Measurements from ENCODE around the gene STX1B.

The STX1B gene

DNA sequence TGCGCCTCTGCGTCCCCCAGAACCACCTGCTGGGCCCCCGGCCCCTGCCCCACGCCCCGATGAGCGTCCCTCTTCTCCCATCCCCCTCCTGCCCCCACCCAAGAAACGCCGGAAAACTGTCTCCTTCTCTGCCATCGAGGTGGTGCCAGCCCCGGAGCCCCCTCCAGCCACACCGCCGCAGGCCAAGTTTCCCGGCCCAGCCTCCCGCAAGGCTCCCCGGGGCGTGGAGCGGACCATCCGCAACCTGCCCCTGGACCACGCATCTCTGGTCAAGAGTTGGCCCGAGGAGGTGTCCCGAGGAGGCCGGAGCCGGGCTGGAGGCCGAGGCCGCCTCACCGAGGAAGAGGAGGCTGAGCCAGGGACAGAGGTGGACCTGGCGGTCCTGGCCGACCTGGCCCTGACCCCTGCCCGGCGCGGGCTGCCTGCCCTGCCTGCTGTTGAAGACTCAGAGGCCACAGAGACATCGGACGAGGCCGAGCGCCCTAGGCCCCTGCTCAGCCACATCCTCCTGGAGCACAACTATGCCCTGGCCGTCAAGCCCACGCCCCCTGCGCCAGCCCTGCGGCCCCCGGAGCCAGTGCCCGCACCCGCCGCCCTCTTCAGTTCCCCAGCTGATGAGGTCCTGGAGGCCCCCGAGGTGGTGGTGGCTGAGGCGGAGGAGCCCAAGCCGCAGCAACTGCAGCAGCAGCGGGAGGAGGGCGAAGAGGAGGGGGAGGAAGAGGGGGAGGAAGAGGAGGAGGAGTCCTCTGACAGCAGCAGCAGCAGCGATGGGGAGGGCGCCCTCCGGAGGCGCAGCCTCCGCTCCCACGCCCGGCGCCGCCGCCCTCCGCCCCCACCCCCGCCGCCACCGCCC, 31.0 kb downstream of the STX1B start:
- no peak for DNase-seq (ENCODE audit: low spot score)

DNA sequence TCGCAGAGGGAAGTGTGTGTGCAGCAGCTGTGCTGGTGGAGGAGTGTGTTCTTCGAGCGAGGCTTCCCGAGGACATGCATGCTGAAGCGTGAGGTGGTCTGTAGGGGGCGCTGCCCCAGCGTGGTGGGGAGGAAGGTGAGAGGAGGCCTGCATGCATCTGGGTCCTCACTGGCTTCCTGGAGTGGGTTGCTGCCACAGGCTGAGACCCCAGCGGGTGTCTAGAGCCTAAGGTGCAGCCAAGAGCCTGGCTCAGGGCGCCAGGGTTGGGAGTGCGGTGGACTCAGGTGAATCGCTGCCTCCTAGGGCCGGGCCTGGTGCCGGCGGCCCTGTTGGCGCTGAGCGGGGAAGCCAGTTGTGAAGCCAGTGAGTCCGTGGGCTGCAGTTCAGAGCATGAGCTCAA, 32.9 kb downstream of the STX1B start:
- no peak for DNase-seq (ENCODE audit: low spot score)

DNA sequence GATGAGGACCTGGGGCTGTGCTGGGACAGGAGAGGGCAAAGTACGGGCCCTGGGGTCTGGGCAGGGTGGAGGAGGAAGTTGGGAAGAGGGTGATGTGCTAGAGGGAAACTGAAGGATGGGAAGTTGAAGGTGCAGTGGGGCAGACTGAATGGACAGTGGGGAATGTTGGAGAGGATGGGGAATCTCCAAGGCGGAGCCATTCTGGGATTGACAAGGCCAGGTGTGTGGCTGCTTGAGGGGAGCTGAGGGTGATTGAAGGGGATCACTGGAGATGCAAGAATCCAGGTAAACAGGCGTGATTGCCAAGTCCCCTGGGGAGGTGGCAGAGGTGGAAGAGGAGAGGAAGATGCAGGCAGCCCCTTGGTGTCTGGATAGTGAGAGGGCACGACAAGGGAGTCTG, 34.0 kb downstream of the STX1B start:
- DNase-seq (ENCODE audit: low spot score): no peak

DNA sequence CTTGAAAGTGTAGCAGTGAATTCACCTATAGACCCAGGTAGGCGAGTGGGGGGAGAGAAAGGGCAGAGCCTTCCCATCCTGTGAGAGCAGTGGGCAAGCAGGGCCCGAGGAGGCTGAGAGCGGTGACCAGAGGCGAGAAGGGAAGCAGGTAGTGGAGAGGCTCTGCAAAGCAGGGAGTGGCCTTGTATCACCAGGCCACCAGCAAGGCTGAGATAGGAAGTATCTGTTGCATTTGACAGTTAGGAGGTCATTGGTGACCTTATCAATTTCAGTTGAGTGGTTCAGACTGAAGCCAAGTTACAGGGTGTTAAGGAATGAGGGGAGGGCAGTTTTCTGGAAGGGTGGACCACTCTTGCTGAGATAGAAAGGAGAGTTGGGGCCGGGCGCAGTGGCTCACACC, 36.1 kb downstream of the STX1B start:
- no peak for DNase-seq (ENCODE audit: low spot score)

DNA sequence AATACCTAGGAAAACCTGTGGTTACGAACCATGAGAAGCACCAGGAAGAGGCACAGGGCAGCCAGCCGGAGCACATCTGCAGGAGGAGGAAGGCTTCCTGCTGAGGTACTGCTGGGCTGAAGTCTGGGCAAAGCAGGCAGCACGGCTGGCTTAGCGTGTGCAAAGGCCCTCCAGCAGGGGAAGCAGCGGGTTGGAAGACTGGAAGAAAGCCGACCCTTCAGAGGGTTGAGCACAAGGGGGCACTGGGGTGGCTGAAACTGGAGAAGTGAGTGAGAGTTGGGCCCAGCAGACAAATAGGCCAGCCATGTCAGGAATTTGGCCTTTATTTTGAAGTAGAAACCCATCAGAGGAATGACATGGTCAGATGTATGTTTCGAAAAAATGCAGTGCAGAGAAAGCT, 37.6 kb downstream of the STX1B start:
- DNase-seq (ENCODE audit: low spot score): no peak

DNA sequence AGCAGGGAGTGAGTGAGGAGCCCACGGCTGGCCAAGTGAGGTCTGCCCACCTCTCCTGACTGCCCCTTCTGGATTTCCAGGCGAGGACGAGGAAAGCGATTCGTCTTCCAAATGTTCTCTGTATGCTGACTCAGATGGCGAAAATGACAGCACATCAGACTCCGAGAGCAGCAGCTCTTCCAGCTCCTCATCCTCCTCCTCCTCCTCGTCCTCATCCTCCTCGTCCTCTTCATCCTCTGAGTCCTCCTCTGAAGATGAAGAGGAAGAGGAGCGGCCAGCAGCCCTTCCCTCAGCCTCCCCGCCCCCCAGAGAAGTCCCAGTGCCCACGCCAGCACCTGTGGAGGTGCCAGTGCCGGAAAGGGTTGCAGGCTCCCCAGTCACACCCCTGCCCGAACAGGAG, 39.1 kb downstream of the STX1B start:
- no peak for DNase-seq (ENCODE audit: low spot score)

DNA sequence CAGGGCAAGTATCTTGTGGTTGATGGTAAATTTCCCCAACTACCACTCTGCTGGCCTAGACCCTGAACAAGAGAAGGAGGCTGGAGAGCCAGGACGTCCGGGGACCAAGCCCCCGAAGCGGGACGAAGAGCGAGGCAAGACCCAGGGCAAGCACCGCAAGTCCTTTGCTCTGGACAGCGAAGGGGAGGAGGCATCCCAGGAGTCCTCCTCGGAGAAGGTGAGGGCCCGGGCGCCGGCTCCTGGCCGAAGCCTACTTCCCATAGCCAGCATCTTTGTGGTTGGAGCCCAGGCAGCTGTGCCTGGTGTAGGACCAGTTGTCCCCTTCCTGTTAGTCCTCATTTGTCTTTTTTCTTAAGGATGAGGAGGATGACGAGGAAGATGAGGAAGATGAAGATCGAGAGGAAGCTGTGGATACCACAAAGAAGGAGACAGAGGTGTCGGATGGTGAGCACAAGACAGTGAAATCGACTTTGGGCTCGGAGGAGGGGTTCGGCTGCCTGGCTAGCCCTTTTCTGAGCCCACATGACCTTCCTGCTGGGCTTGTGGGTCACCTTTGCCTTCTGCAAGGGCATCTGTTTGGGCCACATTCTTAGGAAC, 41.1 kb downstream of the STX1B start:
- DNase-seq (ENCODE audit: low spot score): no peak

DNA sequence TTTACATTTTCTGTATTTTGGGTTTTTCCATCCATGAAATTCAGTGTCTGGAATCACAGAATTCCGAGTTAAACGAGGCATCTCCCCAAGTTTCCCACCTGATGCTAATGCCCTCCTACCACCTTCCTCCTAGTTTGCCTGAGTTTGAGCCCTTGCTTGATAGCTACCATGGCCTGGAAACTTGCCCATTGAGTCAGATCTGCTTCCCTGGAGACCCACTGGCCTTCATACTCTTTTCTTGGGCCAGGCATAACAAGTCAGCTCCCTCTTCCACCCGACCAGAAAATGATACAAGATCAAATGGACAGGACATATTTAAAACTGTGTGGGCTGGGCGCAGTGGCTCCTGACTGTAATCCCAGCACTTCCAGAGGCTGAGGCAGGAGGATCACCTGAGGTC, 42.6 kb downstream of the STX1B start:
- no peak for DNase-seq (ENCODE audit: low spot score)

DNA sequence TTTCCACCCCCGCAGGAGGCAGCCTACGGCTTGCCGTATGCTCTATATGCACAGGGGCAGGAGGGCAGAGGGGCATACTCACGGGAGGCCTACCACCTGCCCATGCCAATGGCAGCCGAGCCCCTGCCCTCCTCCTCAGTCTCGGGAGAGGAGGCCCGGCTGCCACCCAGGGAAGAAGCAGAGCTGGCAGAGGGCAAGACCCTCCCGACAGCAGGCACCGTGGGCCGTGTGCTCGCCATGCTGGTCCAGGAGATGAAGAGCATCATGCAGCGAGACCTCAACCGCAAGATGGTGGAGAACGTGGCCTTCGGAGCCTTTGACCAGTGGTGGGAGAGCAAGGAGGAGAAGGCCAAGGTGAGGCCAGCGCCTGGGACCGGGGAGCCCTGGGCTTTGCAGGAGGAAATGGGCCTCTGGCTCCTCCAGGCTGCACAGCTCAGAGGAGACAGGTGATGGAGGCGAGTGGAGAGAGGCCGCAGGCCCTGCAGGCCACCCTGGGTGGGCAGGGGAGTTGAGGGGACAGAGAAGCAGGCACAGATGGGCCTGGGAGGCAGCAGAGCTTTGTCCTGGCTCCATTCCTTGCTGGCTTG, 44.3 kb downstream of the STX1B start:
- DNase-seq (ENCODE audit: low spot score): no peak

DNA sequence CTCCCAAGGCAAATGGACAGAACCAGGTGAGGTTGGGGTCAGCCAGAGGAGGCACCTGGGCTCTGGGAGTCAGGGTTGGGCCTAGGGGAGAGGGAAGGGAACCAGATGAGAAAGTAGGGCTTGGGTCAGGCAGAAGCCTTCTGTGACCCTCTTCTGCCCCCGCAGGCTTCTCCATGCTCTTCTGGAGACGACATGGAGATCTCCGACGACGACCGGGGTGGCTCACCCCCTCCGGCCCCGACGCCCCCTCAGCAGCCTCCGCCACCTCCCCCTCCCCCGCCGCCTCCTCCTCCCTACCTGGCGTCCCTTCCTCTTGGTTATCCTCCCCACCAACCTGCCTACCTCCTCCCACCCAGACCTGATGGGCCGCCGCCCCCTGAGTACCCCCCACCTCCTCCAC, 45.0 kb downstream of the STX1B start:
- no peak for DNase-seq (ENCODE audit: low spot score)

DNA sequence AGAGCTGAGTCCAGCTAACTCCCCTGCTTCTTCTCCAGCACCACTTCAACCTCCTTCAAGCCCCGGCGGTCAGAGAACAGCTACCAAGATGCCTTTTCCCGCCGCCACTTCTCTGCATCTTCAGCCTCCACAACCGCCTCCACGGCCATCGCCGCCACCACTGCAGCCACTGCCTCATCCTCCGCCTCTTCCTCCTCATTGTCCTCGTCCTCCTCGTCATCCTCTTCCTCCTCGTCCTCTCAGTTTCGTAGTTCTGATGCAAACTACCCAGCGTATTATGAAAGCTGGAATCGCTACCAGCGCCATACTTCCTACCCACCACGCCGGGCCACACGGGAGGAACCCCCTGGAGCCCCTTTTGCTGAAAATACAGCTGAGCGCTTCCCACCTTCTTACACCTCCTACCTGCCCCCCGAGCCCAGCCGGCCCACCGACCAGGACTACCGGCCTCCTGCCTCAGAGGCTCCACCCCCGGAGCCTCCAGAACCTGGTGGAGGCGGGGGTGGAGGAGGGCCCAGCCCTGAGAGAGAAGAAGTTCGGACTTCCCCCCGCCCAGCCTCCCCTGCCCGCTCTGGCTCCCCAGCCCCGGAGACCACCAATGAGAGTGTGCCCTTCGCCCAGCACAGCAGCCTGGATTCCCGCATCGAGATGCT, 45.7 kb downstream of the STX1B start:
- DNase-seq (ENCODE audit: low spot score): no peak

DNA sequence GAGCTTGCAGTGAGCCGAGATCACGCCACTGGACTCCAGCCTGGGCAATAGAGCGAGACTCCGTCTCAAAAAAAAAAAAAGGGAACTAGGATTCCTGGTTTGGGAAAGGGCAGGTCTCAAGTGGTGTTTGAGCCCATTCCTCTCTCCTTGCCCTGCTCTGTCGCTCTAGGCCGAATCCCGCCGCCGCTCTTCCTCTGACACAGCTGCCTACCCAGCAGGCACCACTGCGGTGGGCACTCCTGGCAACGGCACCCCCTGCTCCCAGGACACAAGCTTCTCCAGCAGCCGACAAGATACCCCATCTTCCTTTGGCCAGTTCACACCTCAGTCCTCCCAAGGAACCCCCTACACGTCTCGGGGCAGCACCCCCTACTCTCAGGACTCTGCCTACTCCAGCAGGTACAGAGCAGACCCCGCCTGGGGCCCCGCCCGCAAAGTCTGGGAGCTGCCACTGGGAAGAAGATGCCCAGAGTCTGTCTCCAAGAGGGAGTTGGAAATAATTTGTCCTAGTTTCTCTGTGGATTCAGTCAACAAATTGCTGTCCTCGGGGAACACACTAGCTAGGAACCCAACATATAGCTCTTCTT, 46.4 kb downstream of the STX1B start:
- DNase-seq (ENCODE audit: low spot score): no peak

DNA sequence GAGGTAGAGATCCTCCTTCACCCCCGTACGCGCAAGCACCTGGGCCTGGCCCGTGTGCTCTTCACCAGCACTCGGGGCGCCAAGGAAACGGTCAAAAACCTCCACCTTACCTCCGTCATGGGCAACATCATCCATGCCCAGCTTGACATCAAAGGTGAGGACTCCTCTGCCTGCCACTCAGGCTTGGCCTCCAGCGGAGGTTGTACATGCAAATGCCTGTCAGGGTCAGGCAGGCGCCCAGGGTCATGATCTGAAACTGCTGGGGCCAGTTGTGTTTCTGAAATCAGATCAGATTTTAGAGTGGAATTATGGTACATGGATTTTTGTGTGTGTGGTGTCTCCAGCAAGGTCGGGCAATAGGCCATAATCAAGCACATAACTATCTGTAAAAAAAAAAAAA, 49.1 kb downstream of the STX1B start:
- DNase-seq (ENCODE audit: low spot score): no peak

DNA sequence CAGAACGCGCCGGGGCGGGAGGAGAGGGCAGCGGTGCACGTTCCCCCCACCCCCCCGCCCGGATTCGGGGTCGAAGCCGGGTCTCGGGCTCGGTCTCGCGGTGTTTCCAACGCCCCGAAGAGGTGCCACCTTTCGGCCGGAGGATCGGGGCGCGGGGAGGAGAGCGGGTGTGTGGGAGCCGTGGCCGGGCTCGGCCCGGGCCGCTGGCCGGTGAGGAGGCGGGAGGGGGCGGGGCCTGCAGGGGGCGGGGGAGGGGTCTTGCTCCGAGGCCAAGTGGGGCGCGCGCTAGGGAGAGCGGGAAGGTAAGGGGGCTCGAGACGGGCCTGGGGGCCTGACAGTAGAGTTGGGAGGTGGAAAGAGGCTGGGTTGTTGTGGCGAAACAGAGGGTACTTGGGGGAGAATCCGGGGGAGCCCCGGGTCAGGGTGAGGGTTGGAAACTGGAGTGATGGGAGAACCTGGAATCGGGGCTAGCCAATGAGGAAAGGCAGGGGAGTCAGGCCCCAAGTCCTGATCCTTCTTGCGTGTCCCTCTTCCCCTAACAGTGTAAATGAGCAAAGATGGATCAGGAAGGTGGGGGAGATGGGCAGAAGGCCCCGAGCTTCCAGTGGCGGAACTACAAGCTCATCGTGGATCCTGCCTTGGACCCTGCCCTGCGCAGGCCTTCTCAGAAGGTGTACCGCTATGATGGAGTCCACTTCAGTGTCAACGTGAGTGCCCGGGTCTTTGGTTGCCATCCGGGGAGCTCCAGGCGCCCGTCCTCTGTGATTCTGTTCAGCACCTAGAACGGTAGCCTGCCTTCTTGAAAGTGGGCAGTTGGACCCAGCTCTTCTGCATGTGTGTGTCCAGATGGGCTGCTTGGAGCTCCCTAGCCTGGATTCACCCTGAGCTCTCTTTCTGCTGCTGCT, 52.0 kb downstream of the STX1B start:
- DNase-seq (ENCODE audit: low spot score): peak; percentile 83

DNA sequence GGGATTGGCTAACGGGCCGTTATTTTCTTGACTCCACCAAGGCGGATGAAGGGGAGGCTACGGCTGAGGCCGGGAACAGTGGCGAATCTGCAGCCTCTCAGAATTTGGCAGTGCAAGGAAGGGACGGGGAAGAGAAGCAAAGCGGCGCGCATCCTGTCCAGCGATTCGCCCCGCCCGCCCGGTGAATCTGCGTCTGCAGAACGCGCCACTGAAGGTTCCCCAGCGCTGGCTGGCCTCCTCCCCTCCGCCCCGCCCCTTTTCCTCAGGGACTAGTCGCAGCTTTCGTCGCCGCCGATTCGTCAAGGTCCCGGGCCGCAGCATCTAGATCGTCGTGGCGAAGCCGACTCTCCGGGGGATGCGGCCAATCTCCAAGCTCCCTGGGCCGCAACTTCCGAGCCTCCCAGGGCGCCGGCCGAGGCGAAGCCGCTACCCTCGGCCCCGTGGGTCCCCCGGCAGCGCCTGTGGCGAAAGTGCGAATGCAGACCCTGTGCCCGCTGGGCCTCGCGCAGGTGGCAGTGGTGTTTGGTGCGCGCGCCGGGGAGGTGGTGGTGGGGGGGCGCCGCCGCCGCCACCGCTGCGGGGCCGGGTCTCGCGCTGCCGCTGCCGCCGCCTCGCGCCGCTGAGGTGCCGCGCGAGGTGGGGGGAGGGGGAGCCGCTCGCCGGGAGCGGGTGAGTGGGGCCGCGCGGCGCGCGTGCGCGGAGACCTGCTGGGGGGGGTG, 52.8 kb downstream of the STX1B start, which contains the start of gene SETD1A:
TSS of gene SETD1A (plus strand) at position 299 of the 719 bp plus-strand sequence. CDS start 978 bp downstream, outside the sequence.
- peak; percentile 97 for DNase-seq (ENCODE audit: low spot score)

DNA sequence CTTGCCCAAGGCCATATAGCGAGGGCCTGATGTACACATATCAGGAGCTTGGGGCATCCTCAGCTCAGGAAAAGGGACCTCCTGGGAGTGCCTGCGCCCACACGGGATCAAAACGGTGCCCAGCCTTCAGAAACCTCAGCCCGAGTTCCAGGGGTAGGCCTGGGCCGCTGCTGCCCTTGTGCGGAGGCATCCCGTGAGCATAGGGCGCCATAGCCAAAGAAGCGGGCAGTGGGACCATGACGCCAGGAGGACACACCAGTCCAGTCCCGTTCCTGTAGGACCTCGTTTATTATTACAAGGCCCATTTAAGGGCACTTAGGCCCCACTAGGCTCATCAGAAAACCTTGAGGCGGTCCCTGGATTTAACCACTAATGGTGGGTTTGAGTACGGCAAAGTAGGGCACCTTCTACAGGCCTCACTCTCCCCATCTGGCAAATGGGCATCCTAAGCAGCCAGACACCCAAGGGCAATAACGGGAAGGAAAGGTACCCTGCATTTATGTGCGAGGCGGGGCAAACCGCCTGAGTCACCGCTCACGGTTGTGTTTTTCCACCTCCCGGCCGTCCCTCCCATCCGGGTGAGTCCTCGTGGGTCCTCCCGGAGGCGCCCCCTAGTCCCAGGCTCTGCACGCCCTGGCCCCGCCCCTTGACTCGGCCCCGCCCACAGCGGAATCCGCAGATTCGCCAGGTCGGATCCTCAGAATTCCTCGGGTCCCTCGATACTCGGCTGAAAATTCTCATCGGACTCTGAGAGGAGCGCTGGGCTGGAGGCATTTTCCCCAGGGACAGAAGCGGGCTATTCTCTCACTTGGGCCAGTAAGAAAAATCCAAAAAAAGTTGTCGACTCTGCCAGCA, 53.6 kb downstream of the STX1B start:
- peak; percentile 89 for DNase-seq (ENCODE audit: low spot score)

DNA sequence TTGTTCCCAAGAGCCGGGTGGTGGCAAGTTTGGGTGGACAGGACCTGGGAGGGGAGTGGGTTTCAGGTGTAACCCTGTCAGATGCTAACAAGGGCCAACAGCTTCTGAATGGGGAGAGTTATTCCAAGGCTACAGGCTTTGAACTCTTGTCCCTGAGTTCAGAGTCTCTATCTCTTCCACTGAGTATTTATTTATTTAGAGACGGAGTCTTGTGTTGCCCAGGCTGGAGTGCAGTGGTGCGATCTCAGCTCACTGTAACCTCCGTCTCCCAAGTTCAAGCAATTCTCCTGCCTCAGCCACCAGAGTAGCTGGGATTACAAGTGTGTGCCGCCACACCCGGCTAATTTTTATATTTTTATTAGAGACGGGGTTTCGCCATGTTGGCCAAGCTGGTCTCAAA, 55.4 kb downstream of the STX1B start:
- no peak for DNase-seq (ENCODE audit: low spot score)

DNA sequence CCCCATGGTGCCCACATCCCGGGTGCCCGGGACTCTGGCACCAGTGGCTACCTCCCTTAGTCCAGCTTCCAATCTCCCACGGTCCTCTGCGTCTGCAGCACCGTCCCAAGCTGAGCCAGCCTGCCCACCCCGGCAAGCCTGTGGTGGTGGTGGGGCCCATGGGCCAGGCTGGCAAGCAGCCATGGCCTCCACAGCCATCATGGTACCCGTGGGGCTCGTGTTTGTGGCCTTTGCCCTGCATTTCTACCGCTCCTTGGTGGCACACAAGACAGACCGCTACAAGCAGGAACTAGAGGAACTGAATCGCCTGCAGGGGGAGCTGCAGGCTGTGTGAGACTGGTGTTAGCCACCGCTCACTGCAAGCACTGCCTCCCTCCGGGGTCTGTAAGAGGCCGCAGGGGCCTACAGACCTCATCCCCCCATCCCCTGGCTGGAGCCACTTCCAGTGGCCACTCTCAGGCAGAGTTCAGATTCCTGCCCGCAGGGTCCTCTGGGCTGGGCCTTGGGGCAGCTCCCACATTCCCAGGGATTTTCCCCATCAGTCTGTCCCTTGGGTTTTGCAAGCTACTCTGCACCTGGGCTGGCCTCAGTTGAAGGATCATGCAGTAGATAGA, 56.8 kb downstream of the STX1B start:
- DNase-seq (ENCODE audit: low spot score): no peak

DNA sequence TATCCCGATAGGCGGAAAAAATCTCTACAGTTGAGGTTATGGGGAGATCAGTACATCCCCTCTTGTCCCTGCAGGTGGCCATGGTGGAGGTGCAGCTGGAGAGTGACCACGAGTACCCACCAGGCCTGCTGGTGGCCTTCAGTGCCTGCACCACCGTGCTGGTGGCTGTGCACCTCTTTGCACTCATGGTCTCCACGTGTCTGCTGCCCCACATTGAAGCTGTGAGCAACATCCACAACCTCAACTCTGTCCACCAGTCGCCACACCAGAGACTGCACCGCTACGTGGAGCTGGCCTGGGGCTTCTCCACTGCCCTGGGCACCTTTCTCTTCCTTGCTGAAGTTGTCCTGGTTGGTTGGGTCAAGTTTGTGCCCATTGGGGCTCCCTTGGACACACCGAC, 57.3 kb downstream of the STX1B start:
- no peak for DNase-seq (ENCODE audit: low spot score)

Measured in left forelimb (tissue), 1 donor.